Mesendoderm (in vitro differentiated cells): Measurements from ENCODE around the gene SLC9A4.

Source experiments
- DNase-seq: peaks from one replicate; pipeline ENCODE4 v3.0.0; 2013
- H2AK5ac ChIP-seq: 2 replicates; pipeline ENCODE4 v1.6.1; 2013; ENCODE audit warnings: low read length, inconsistent platforms
- H2BK120ac ChIP-seq: 2 replicates; pipeline ENCODE4 v1.6.1; 2013; ENCODE audit warnings: low read depth, mild to moderate bottlenecking, low read length, moderate library complexity, mixed read lengths
- H2BK15ac ChIP-seq: replicated peaks from 2 replicates; pipeline ENCODE4 v1.6.1; 2013; ENCODE audit warnings: low read depth, mild to moderate bottlenecking, moderate library complexity
- H2BK5ac ChIP-seq: 2 replicates; pipeline ENCODE4 v1.6.1; 2013; ENCODE audit warnings: low read length, inconsistent platforms
- H3K18ac ChIP-seq: 2 replicates; pipeline ENCODE4 v1.6.1; 2013; ENCODE audit warnings: mild to moderate bottlenecking, low read length, mixed read lengths
- H3K23ac ChIP-seq: one replicate; pipeline ENCODE4 v1.6.1; 2013; ENCODE audit warnings: low read length
- H3K27ac ChIP-seq: 2 replicates; pipeline ENCODE4 v1.5.1; 2013; ENCODE audit warnings: low read depth, mild to moderate bottlenecking, inconsistent platforms, low read length, moderate library complexity
- H3K27me3 ChIP-seq: 2 replicates; pipeline ENCODE4 v1.6.1; 2013; ENCODE audit warnings: low read length, control low read depth, mild to moderate bottlenecking, inconsistent platforms; ENCODE audit not compliant: insufficient read depth, poor library complexity
- H3K36me3 ChIP-seq: 2 replicates; pipeline ENCODE4 v1.6.1; 2013; ENCODE audit warnings: low read length, inconsistent platforms; ENCODE audit not compliant: control insufficient read depth, insufficient read depth
- H3K4ac ChIP-seq: one replicate; pipeline ENCODE4 v1.6.1; 2013; ENCODE audit warnings: low read depth, mild to moderate bottlenecking, low read length, moderate library complexity
- H3K4me1 ChIP-seq: 2 replicates; pipeline ENCODE4 v1.6.1; 2013; ENCODE audit warnings: low read depth, low read length, inconsistent platforms; ENCODE audit not compliant: control insufficient read depth
- H3K4me2 ChIP-seq: 2 replicates; pipeline ENCODE4 v1.6.1; 2013; ENCODE audit warnings: low read length
- H3K4me3 ChIP-seq: 2 replicates; pipeline ENCODE4 v1.5.1; 2013; ENCODE audit warnings: mild to moderate bottlenecking, low read length
- H3K56ac ChIP-seq: one replicate; pipeline ENCODE4 v1.6.1; 2013; ENCODE audit warnings: low read length
- H3K79me1 ChIP-seq: 2 replicates; pipeline ENCODE4 v1.6.1; 2013; ENCODE audit warnings: low read length, inconsistent platforms
- H3K79me2 ChIP-seq: 2 replicates; pipeline ENCODE4 v1.6.1; 2013; ENCODE audit warnings: mild to moderate bottlenecking, low read length; ENCODE audit not compliant: control insufficient read depth, insufficient read depth
- H3K9ac ChIP-seq: 2 replicates; pipeline ENCODE4 v1.6.1; 2013; ENCODE audit warnings: low read length, inconsistent platforms
- H4K5ac ChIP-seq: one replicate; pipeline ENCODE4 v1.6.1; 2013; ENCODE audit warnings: low read length
- H4K8ac ChIP-seq: one replicate; pipeline ENCODE4 v1.6.1; 2013; ENCODE audit warnings: low read depth, mild to moderate bottlenecking, control low read depth, low read length, moderate library complexity
- WGBS: extraction: QIAGEN DNeasy Blood & Tissue Kit; methylation state at CpG from one replicate; pipeline ENCODE4 v1.1.7; 2013; ENCODE audit warnings: low lambda C conversion rate, missing lambda C conversion rate; ENCODE audit not compliant: insufficient coverage; ENCODE audit errors: extremely low coverage; 5-methylcytosine and 5-hydroxymethylcytosine counted together

Gene SLC9A4

DNA sequence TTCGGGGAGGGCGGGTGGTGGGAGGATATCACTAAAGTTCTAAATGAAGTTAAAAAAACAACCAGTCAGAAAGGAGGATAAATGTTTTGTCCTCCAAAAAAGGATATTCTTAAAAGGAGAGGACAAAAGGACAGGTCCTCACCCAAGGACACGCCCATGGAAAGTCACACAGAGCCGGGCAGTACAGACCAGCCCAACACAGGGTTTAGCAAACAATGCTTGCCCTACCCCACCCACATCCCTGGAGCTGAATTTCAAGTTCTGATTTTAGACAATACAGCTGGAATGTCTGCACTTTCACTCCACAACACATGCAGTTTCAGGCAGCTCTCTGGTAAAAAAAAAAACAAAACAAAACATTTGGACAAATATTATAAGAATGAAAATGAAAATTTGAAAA is 67.9 kb downstream of the SLC9A4 start:
- Histone ChIP-seq H3K36me3 (no peaks in the 10 kb centered on the region), H3K23ac (no peak overlapping the region), H3K4ac (no peak overlapping the region), H3K27me3 (no peaks in the 10 kb centered on the region), H3K79me2 (no peaks in the 10 kb centered on the region), H2BK15ac (no peak overlapping the region), H3K79me1 (no peaks in the 10 kb centered on the region), H3K4me1 (no peaks in the 10 kb centered on the region), H2AK5ac (no peak overlapping the region), H3K4me2 (no peak overlapping the region), H3K9ac (no peak overlapping the region), H2BK5ac (no peak overlapping the region), H3K56ac (no peak overlapping the region), H3K27ac (no peak overlapping the region), H4K8ac (no peak overlapping the region), H3K4me3 (no peak overlapping the region), H2BK120ac (no peak overlapping the region), H4K5ac (no peak overlapping the region), H3K18ac (no peak overlapping the region)
- WGBS, result no CpG with 5 or more reads among the region's 4 CpGs
- no peak for DNase-seq

DNA sequence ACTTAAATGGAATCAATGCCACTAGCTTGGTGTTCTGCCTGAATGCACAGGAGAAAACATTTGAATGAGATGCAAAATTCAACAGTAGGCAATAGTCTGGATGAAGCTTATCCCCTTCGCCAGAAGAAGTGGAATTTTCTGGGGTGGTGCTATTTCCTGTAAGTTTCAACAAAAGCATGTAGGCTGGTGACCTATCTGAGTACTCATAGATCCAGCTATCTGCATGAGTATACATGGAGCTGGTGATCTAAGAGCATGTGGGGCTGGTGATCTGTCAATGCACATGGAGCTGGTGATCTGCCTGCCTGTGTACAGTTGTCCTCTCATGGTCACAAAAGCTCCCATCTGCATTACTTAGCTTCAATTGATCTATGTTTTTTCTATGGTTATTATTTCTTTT is 71.2 kb downstream of the SLC9A4 start:
- H3K79me1 ChIP-seq, result no peaks in the 10 kb centered on the region
- no peak overlapping the region for H4K5ac ChIP-seq
- no peak overlapping the region for H3K18ac ChIP-seq
- no peak for DNase-seq
- H2BK5ac ChIP-seq, result no peak overlapping the region
- no peak overlapping the region for H2AK5ac ChIP-seq
- H3K27me3 ChIP-seq, result no peaks in the 10 kb centered on the region
- no peaks in the 10 kb centered on the region for H3K36me3 ChIP-seq
- no peaks in the 10 kb centered on the region for H3K4me1 ChIP-seq
- no peak overlapping the region for H3K4me2 ChIP-seq
- H3K4me3 ChIP-seq, result no peak overlapping the region
- no peak overlapping the region for H2BK120ac ChIP-seq
- H3K4ac ChIP-seq, result no peak overlapping the region
- no peak overlapping the region for H4K8ac ChIP-seq
- no peak overlapping the region for H3K27ac ChIP-seq
- no peak overlapping the region for H3K9ac ChIP-seq
- H3K23ac ChIP-seq, result no peak overlapping the region
- H3K56ac ChIP-seq, result no peak overlapping the region
- no peak overlapping the region for H2BK15ac ChIP-seq
- WGBS, result no CpG with 5 or more reads among the region's 1 CpG
- no peaks in the 10 kb centered on the region for H3K79me2 ChIP-seq

DNA sequence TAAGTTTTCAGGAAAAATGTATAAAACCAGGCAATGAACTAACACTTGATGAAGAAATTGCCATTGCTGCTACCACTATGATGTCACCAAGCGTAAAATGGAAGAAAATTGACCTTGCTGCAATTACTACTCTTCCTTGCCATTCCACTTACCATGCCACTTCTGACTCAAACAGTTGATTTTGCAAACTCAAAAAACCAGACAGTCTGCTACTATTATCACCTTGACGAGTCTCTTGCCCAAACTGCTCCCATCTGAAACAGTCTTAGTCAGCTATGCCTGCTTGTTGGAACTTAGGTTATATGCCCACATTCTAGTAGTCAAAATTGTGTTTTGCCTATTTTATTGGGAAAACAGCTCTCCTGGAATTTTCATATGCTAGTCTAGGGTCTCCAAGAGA is 74.4 kb downstream of the SLC9A4 start:
- Histone ChIP-seq H3K4ac (no peak overlapping the region), H3K79me2 (no peaks in the 10 kb centered on the region), H3K18ac (no peak overlapping the region), H2BK120ac (no peak overlapping the region), H4K8ac (no peak overlapping the region), H4K5ac (no peak overlapping the region), H2AK5ac (no peak overlapping the region), H3K27me3 (no peaks in the 10 kb centered on the region), H3K36me3 (no peaks in the 10 kb centered on the region), H3K56ac (no peak overlapping the region), H3K9ac (no peak overlapping the region), H3K4me1 (no peaks in the 10 kb centered on the region), H3K4me2 (no peak overlapping the region), H3K27ac (no peak overlapping the region), H3K79me1 (no peaks in the 10 kb centered on the region), H2BK5ac (no peak overlapping the region), H2BK15ac (no peak overlapping the region), H3K23ac (no peak overlapping the region), H3K4me3 (no peak overlapping the region)
- no CpG with 5 or more reads among the region's 2 CpGs for WGBS
- DNase-seq, result no peak

DNA sequence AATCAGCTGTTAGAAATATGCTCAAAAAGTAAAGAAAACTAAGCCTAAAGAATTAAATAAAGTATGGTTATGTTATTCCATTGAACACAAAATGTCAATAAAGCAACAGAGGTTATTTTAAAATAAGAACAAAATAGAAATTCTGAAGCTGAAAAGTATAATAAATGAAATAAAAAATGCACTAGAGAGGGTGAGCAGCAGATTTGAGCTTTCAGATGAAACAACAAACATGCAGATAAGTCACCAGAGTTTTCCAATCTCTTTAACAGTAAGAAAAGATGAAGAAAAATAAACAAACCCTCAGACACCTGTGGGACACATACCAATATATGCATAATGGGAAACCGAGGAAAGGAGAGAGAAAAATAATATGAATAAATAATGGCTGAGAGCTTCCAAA is 76.0 kb downstream of the SLC9A4 start:
- Histone ChIP-seq H3K4me1 (no peaks in the 10 kb centered on the region), H3K18ac (no peak overlapping the region), H3K56ac (no peak overlapping the region), H3K27ac (no peak overlapping the region), H3K79me2 (no peaks in the 10 kb centered on the region), H3K23ac (no peak overlapping the region), H3K79me1 (no peaks in the 10 kb centered on the region), H2AK5ac (no peak overlapping the region), H4K5ac (no peak overlapping the region), H3K27me3 (no peaks in the 10 kb centered on the region), H2BK5ac (no peak overlapping the region), H3K36me3 (no peaks in the 10 kb centered on the region), H3K4me2 (no peak overlapping the region), H2BK120ac (no peak overlapping the region), H4K8ac (no peak overlapping the region), H3K4ac (no peak overlapping the region), H2BK15ac (no peak overlapping the region), H3K9ac (no peak overlapping the region), H3K4me3 (no peak overlapping the region)
- no CpG with 5 or more reads among the region's 1 CpG for WGBS
- DNase-seq, result no peak

DNA sequence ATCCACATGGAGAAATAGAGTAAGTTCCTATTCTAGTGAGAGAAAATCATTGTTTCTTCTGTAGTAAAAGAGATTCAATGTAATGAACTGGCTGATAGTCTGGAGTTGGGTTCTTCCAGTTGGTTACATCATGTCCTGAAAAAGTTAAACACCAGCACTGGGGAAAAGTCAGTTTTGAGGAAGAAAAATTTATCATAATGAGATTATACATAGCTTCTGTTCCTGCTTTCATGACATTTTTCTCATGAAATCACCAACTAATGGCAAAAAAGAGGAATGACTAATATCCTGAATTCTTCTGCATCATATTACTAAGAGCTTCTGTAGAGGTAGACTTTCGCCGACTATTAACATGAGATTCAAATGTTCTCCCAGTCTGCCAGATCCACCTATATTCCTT is 77.1 kb downstream of the SLC9A4 start:
- Histone ChIP-seq H3K4me2 (no peak overlapping the region), H2BK15ac (no peak overlapping the region), H3K18ac (no peak overlapping the region), H3K27ac (no peak overlapping the region), H4K8ac (no peak overlapping the region), H3K4me3 (no peak overlapping the region), H4K5ac (no peak overlapping the region), H3K9ac (no peak overlapping the region), H3K27me3 (no peaks in the 10 kb centered on the region), H2AK5ac (no peak overlapping the region), H3K56ac (no peak overlapping the region), H3K23ac (no peak overlapping the region), H3K4ac (no peak overlapping the region), H3K79me1 (no peaks in the 10 kb centered on the region), H2BK5ac (no peak overlapping the region), H3K79me2 (no peaks in the 10 kb centered on the region), H3K36me3 (no peaks in the 10 kb centered on the region), H2BK120ac (no peak overlapping the region), H3K4me1 (no peaks in the 10 kb centered on the region)
- no peak for DNase-seq
- WGBS, result no CpG with 5 or more reads among the region's 2 CpGs

DNA sequence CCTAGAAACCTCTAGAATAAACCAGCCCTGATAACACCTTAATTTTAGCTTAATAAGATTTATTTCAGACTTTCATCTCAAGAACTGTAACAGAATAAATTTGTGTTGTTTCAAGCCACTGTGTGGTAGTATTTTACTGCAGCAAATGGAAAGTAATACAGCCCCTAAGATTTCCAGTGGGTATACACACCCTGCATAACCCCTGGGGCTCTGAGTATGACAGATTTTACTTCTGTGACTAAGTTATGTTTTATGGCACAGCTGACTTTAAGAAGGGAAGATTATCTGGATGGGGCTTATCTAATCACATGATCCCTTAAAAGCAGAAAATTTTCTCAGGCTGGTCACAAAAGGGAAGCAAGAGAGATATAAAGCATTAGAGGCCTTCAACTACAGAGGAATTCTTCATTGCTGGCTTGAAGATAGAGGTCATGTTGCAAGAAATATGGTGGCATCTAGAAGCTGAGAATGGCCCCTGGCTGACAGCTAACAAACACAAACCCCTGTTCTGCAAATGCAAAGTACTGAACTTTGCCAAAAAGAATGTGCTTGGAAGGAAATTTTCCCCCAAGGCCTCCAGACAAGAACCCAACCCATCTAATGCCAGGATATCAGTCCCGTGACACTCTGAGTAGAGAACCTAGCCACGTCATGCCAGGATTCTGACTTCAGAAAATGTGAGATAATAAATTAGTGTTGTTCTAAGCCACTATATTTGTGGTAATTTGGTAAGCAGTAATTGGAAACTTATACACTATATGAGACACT is 78.5 kb downstream of the SLC9A4 start:
- H3K79me2 ChIP-seq, result no peaks in the 10 kb centered on the region
- no peak overlapping the region for H3K23ac ChIP-seq
- H3K18ac ChIP-seq, result no peak overlapping the region
- no peak for DNase-seq
- no peak overlapping the region for H2BK15ac ChIP-seq
- no CpG with 5 or more reads among the region's 2 CpGs for WGBS
- no peak overlapping the region for H2BK5ac ChIP-seq
- no peak overlapping the region for H3K56ac ChIP-seq
- no peak overlapping the region for H4K5ac ChIP-seq
- H3K4me1 ChIP-seq, result no peaks in the 10 kb centered on the region
- H3K9ac ChIP-seq, result no peak overlapping the region
- no peak overlapping the region for H3K4me3 ChIP-seq
- no peaks in the 10 kb centered on the region for H3K36me3 ChIP-seq
- H4K8ac ChIP-seq, result no peak overlapping the region
- no peaks in the 10 kb centered on the region for H3K27me3 ChIP-seq
- no peak overlapping the region for H2AK5ac ChIP-seq
- no peaks in the 10 kb centered on the region for H3K79me1 ChIP-seq
- H3K27ac ChIP-seq, result no peak overlapping the region
- H3K4me2 ChIP-seq, result no peak overlapping the region
- no peak overlapping the region for H2BK120ac ChIP-seq
- no peak overlapping the region for H3K4ac ChIP-seq
